Endothelial cell of umbilical vein (primary cell): ENCODE measurements around the gene CFLAR.
A peak's percentile ranks its signal among the peaks of the same experiment; 100 is the strongest.

ENCODE experiments used
- CTCF ChIP-seq, 2 donors: IDR thresholded peaks; 1 replicate in 1 of 2; 2 replicates in 1 of 2; pipeline ENCODE4 v1.5.1; 2011; ENCODE audit warnings: low read length in 2 of 2, mild to moderate bottlenecking in 2 of 2, moderate library complexity in 2 of 2, control low read depth in 1 of 2, inconsistent platforms in 1 of 2, low read depth in 1 of 2; ENCODE audit not compliant: insufficient read depth in 1 of 2; ENCODE audit errors: extremely low read depth in 1 of 2
- EZH2 ChIP-seq: IDR thresholded peaks from 2 replicates; pipeline ENCODE4 v1.6.1; 2012; ENCODE audit warnings: borderline replicate concordance, low read depth, mild to moderate bottlenecking, moderate library complexity, low read length, inconsistent platforms; ENCODE audit not compliant: severe bottlenecking
- GATA2 ChIP-seq: IDR thresholded peaks from 2 replicates; pipeline ENCODE4 v1.7.0; 2011; ENCODE audit warnings: low read depth, mild to moderate bottlenecking, moderate library complexity, mixed read lengths, low read length; ENCODE audit not compliant: insufficient read length, insufficient read depth
- JUN ChIP-seq: IDR thresholded peaks from 2 replicates; pipeline ENCODE4 v1.6.1; 2011; ENCODE audit warnings: borderline replicate concordance, low read depth; ENCODE audit not compliant: insufficient read length, insufficient read depth
- MAX ChIP-seq: IDR thresholded peaks from 2 replicates; pipeline ENCODE4 v1.6.1; 2011; ENCODE audit not compliant: insufficient read depth, insufficient read length
- MYC ChIP-seq: IDR thresholded peaks from one replicate; pipeline ENCODE4 v1.6.1; 2011; ENCODE audit warnings: mild to moderate bottlenecking, low read depth, low read length
- POLR2A ChIP-seq: IDR thresholded peaks from 2 replicates; pipeline ENCODE4 v1.6.1; 2012; ENCODE audit warnings: low read depth, mild to moderate bottlenecking, control low read depth, low read length
- POLR2AphosphoS5 ChIP-seq: IDR thresholded peaks from 2 replicates; pipeline ENCODE4 v1.6.1; 2012; ENCODE audit warnings: low read depth, mild to moderate bottlenecking, control low read depth, low read length, moderate library complexity; ENCODE audit not compliant: insufficient read depth

GRCh38 chr2:201218780-201219179, 102.8 kb downstream of the CFLAR start:
- TF ChIP-seq POLR2A, result no peak
- no peak for TF ChIP-seq POLR2AphosphoS5
- TF ChIP-seq CTCF (IDR thresholded peaks at IDR 0.05; ENCODE audit: extremely low read depth in 1 of 2, insufficient read depth in 1 of 2, low read depth in 1 of 2, low read length in 2 of 2), result no peak
- no peak for TF ChIP-seq EZH2
- no peak for TF ChIP-seq MYC
- no peak for TF ChIP-seq MAX
- peak; percentile 62 for TF ChIP-seq JUN
- no peak for TF ChIP-seq GATA2
